Measurements from ENCODE around the gene EVC2. TPM values are rescaled to one million over a fixed set of nuclear protein-coding genes. Genes with fewer than 3 reads are reported as not detected.

The EVC2 gene
- total and polyA plus RNA-seq, 12 donors: 0.66 to 3.4 (median 1.7) TPM

- no peak for DNase-seq
- no peak overlapping the region for H3K4me3 ChIP-seq
- H3K9me3 ChIP-seq (replicated peaks in 1 of 3): no peaks in the 10 kb centered on the region
- no peak overlapping the region for H3K27ac ChIP-seq
- TF ChIP-seq POLR2A (IDR thresholded peaks at IDR 0.05) (no peak), CTCF (IDR thresholded peaks at IDR 0.05) (no peak)
- no peaks in the 10 kb centered on the region for H3K4me1 ChIP-seq (replicated peaks in 1 of 2)
- H3K27me3 ChIP-seq: no peaks in the 10 kb centered on the region
- WGBS, 4 donors: 76 to 83% (median 81%) methylated on average over 4 of the region's 4 CpGs
- no peaks in the 10 kb centered on the region for H3K36me3 ChIP-seq (replicated peaks in 1 of 2)
- intact Hi-C loops (cut with DNase I): no loop called here
Measured at GRCh38 chr4:5661237-5661636, 47.1 kb downstream of the EVC2 start.

- intact Hi-C loops (cut with DNase I): no loop called here
- DNase-seq: no peak
- H3K4me1 ChIP-seq (replicated peaks in 1 of 2): no peaks in the 10 kb centered on the region
- TF ChIP-seq POLR2A (IDR thresholded peaks at IDR 0.05): no peak
- TF ChIP-seq CTCF (IDR thresholded peaks at IDR 0.05): no peak
- WGBS, 4 donors: 88 to 89% methylated on average over 1 of the region's 1 CpG; no CpG with 5 or more reads in 2 of the 4 donors
- no peak overlapping the region for H3K27ac ChIP-seq
- H3K4me3 ChIP-seq: no peak overlapping the region
- H3K9me3 ChIP-seq (replicated peaks in 1 of 3): no peaks in the 10 kb centered on the region
- H3K36me3 ChIP-seq (replicated peaks in 1 of 2): no peaks in the 10 kb centered on the region
- H3K27me3 ChIP-seq: no peaks in the 10 kb centered on the region
Measured at GRCh38 chr4:5660185-5660584, 48.2 kb downstream of the EVC2 start.

GRCh38 chr4:5658974-5659373 is 49.4 kb downstream of the EVC2 start:
- 86 to 89% (median 87%) methylated on average over 6 of the region's 6 CpGs for WGBS, 4 donors
- Histone ChIP-seq H3K27ac (no peak overlapping the region), H3K27me3 (no peaks in the 10 kb centered on the region), H3K36me3 (replicated peaks in 1 of 2) (no peaks in the 10 kb centered on the region), H3K4me3 (no peak overlapping the region), H3K4me1 (replicated peaks in 1 of 2) (no peaks in the 10 kb centered on the region), H3K9me3 (replicated peaks in 1 of 3) (no peaks in the 10 kb centered on the region)
- TF ChIP-seq POLR2A (IDR thresholded peaks at IDR 0.05) (no peak), CTCF (IDR thresholded peaks at IDR 0.05) (no peak)
- intact Hi-C loops (cut with DNase I): no loop called here
- no peak for DNase-seq

- intact Hi-C loops (cut with DNase I): no loop called here
Measured at GRCh38 chr4:5656415-5656814, 51.9 kb downstream of the EVC2 start.

More at GRCh38 chr4:5656415-5656814, 51.9 kb downstream of the EVC2 start:
- 80 to 83% (median 80%) methylated on average over 3 to 4 of the region's 4 CpGs for WGBS, 4 donors
- H3K27ac ChIP-seq: no peak overlapping the region
- no peaks in the 10 kb centered on the region for H3K27me3 ChIP-seq
- no peak for TF ChIP-seq POLR2A (IDR thresholded peaks at IDR 0.05)
- no peak for TF ChIP-seq CTCF (IDR thresholded peaks at IDR 0.05)
- H3K4me3 ChIP-seq: no peak overlapping the region
- no peak for DNase-seq
- H3K9me3 ChIP-seq (replicated peaks in 1 of 3): no peaks in the 10 kb centered on the region
- no peaks in the 10 kb centered on the region for H3K4me1 ChIP-seq (replicated peaks in 1 of 2)
- no peaks in the 10 kb centered on the region for H3K36me3 ChIP-seq (replicated peaks in 1 of 2)
